ENCODE measurements around the gene RHCE.
"Not testable (repeated sequence)": the region's sequence is repeated elsewhere in the genome, so short reads cannot be mapped to it uniquely, and the experiment has no call there.

The RHCE gene

DNA sequence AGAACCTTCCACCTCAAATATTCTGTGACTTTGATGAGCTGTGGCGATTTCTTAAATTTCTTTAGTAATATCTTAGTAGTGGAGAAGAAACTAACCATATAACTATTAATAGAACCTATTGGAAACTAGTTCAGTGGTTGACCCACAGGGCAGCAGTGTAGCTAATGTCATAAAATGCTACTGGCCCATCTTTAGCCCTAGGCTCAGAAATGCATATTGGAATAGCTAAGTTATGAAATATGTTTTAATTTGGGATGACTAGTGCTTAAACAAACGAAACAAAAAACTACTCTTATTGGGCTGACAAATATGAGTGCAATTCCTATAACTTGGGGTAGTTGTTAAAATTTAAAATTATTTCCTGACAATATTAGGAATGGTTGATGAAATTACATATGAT lies 30.3 kb upstream of the RHCE start:
- Histone ChIP-seq H3K4me3 (ENCODE audit: low read length) (no peak overlapping the region), H3K9me3 (ENCODE audit: control insufficient read depth, low read depth, low read length) (no peaks in the 10 kb centered on the region), H3K27ac (ENCODE audit: low read length) (no peak overlapping the region), H3K36me3 (ENCODE audit: control insufficient read depth, low read depth, low read length) (no peaks in the 10 kb centered on the region), H3K4me1 (ENCODE audit: control insufficient read depth, low read depth, low read length) (no peaks in the 10 kb centered on the region), H3K9ac (ENCODE audit: low read length) (no peak overlapping the region), H3K27me3 (ENCODE audit: control insufficient read depth, insufficient read depth, low read length) (no peaks in the 10 kb centered on the region)

GRCh38 chr1:25447547-25447946 lies 26.9 kb upstream of the RHCE start:
- Histone ChIP-seq H3K9me3 (ENCODE audit: control insufficient read depth, low read depth, low read length) (no peaks in the 10 kb centered on the region), H3K9ac (ENCODE audit: low read length) (no peak overlapping the region), H3K4me1 (ENCODE audit: control insufficient read depth, low read depth, low read length) (no peaks in the 10 kb centered on the region), H3K36me3 (ENCODE audit: control insufficient read depth, low read depth, low read length) (no peaks in the 10 kb centered on the region), H3K4me3 (ENCODE audit: low read length) (no peak overlapping the region), H3K27me3 (ENCODE audit: control insufficient read depth, insufficient read depth, low read length) (no peaks in the 10 kb centered on the region), H3K27ac (ENCODE audit: low read length) (no peak overlapping the region)

- H3K4me3 ChIP-seq (ENCODE audit: low read length): no peak overlapping the region
- no peaks in the 10 kb centered on the region for H3K27me3 ChIP-seq (ENCODE audit: control insufficient read depth, insufficient read depth, low read length)
- no peaks in the 10 kb centered on the region for H3K36me3 ChIP-seq (ENCODE audit: control insufficient read depth, low read depth, low read length)
- H3K9ac ChIP-seq (ENCODE audit: low read length): no peak overlapping the region
- no peaks in the 10 kb centered on the region for H3K9me3 ChIP-seq (ENCODE audit: control insufficient read depth, low read depth, low read length)
- H3K4me1 ChIP-seq (ENCODE audit: control insufficient read depth, low read depth, low read length): no peaks in the 10 kb centered on the region
- H3K27ac ChIP-seq (ENCODE audit: low read length): no peak overlapping the region
Observed at GRCh38 chr1:25445993-25446538, 25.4 kb upstream of the RHCE start.

- H3K27ac ChIP-seq (ENCODE audit: low read length); H3K4me1 ChIP-seq (ENCODE audit: control insufficient read depth, low read depth, low read length); H3K27me3 ChIP-seq (ENCODE audit: control insufficient read depth, insufficient read depth, low read length); H3K36me3 ChIP-seq (ENCODE audit: control insufficient read depth, low read depth, low read length); H3K9ac ChIP-seq (ENCODE audit: low read length); H3K4me3 ChIP-seq (ENCODE audit: low read length); H3K9me3 ChIP-seq (ENCODE audit: control insufficient read depth, low read depth, low read length): not testable (repeated sequence)
Observed at GRCh38 chr1:25444604-25445003, 24.0 kb upstream of the RHCE start.

DNA sequence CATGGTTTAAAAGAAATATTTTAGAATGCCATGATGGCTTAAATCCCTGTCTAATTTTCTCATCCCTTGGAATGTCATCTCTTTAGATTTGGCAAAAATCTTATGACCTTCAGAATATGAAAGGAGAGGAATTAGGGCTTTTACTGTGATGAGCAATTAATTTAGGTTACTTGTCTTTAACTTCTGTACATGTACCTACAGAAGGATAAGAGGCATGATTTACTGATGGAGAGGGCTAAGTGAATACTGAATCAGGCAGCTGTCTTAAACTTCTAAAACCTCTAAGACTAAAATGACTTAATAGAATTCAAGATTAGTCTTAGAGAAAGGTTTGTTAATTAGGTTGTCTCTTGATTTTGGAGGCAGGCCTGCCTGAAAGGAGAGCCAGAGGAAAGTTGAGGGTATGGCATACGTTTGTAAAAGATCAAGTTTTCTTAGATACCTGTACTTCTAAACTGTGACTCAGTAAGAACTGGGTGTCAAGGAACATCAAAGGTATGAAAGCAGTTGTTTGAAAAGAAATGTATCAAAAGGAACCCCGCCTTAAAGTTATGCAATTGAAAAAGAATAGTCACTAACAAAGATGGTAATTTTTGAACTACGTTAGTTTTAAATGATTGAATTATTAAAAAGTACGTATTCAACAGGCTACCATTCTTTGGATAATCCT lies 22.5 kb upstream of the RHCE start:
- no peaks in the 10 kb centered on the region for H3K9me3 ChIP-seq (ENCODE audit: control insufficient read depth, low read depth, low read length)
- no peak overlapping the region for H3K4me3 ChIP-seq (ENCODE audit: low read length)
- no peaks in the 10 kb centered on the region for H3K27me3 ChIP-seq (ENCODE audit: control insufficient read depth, insufficient read depth, low read length)
- H3K4me1 ChIP-seq (ENCODE audit: control insufficient read depth, low read depth, low read length): no peaks in the 10 kb centered on the region
- H3K9ac ChIP-seq (ENCODE audit: low read length): no peak overlapping the region
- no peak overlapping the region for H3K27ac ChIP-seq (ENCODE audit: low read length)
- H3K36me3 ChIP-seq (ENCODE audit: control insufficient read depth, low read depth, low read length): no peaks in the 10 kb centered on the region

DNA sequence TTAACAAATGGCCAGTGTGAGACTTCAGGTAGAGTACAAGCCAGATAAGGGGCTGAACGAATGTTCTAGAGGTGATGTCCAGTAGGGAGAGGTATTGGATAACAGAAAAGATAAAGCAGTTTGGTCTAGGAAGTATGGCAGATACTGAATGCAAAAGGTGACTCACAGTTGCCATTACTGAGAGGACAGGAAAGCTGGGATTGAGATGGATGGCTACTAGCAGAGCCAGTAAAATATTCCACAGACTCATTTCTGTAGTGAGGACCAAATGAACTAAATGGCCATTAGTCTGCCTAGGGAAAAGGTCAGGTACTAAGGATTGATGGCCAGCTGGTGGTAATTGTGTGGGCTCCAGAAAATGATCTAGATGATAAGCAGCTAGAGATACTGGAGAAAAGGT lies 21.6 kb upstream of the RHCE start:
- Histone ChIP-seq H3K4me3 (ENCODE audit: low read length) (no peak overlapping the region), H3K9ac (ENCODE audit: low read length) (no peak overlapping the region), H3K4me1 (ENCODE audit: control insufficient read depth, low read depth, low read length) (no peaks in the 10 kb centered on the region), H3K9me3 (ENCODE audit: control insufficient read depth, low read depth, low read length) (no peaks in the 10 kb centered on the region), H3K27me3 (ENCODE audit: control insufficient read depth, insufficient read depth, low read length) (no peaks in the 10 kb centered on the region), H3K27ac (ENCODE audit: low read length) (no peak overlapping the region), H3K36me3 (ENCODE audit: control insufficient read depth, low read depth, low read length) (no peaks in the 10 kb centered on the region)

DNA sequence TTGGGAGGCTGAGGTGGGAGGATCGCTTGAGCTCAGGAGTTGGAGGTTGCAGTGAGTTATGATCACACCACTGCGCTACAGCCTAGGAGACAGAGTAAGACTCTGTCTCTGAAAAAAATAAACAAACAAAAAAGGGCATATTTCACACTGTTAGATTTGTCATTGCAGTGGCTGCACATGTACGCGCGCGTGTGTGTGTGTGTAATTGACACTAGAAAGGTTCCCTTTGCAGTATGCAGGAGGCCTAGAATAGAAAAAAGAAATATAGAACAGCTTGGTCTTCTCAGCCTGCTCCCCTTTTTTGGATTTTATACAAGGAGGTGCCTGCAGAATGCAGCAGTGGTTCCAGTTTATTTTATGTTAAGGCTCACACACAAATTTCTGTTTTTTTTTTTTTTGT lies 18.7 kb upstream of the RHCE start:
- Histone ChIP-seq H3K36me3 (ENCODE audit: control insufficient read depth, low read depth, low read length) (no peaks in the 10 kb centered on the region), H3K4me3 (ENCODE audit: low read length) (no peak overlapping the region), H3K27me3 (ENCODE audit: control insufficient read depth, insufficient read depth, low read length) (no peaks in the 10 kb centered on the region), H3K9me3 (ENCODE audit: control insufficient read depth, low read depth, low read length) (no peaks in the 10 kb centered on the region), H3K4me1 (ENCODE audit: control insufficient read depth, low read depth, low read length) (no peaks in the 10 kb centered on the region), H3K27ac (ENCODE audit: low read length) (no peak overlapping the region), H3K9ac (ENCODE audit: low read length) (no peak overlapping the region)

- Histone ChIP-seq H3K27me3 (ENCODE audit: control insufficient read depth, insufficient read depth, low read length) (no peaks in the 10 kb centered on the region), H3K27ac (ENCODE audit: low read length) (no peak overlapping the region), H3K9ac (ENCODE audit: low read length) (no peak overlapping the region), H3K4me1 (ENCODE audit: control insufficient read depth, low read depth, low read length) (no peaks in the 10 kb centered on the region), H3K4me3 (ENCODE audit: low read length) (no peak overlapping the region), H3K9me3 (ENCODE audit: control insufficient read depth, low read depth, low read length) (no peaks in the 10 kb centered on the region), H3K36me3 (ENCODE audit: control insufficient read depth, low read depth, low read length) (no peaks in the 10 kb centered on the region)
Observed at GRCh38 chr1:25437672-25438071, 17.0 kb upstream of the RHCE start.

- Histone ChIP-seq H3K4me1 (ENCODE audit: control insufficient read depth, low read depth, low read length) (no peaks in the 10 kb centered on the region), H3K9ac (ENCODE audit: low read length) (no peak overlapping the region), H3K27ac (ENCODE audit: low read length) (no peak overlapping the region), H3K9me3 (ENCODE audit: control insufficient read depth, low read depth, low read length) (no peaks in the 10 kb centered on the region), H3K27me3 (ENCODE audit: control insufficient read depth, insufficient read depth, low read length) (no peaks in the 10 kb centered on the region), H3K4me3 (ENCODE audit: low read length) (no peak overlapping the region), H3K36me3 (ENCODE audit: control insufficient read depth, low read depth, low read length) (no peaks in the 10 kb centered on the region)
Observed at GRCh38 chr1:25435397-25436108, 14.9 kb upstream of the RHCE start.

GRCh38 chr1:25433389-25434186 lies 13.0 kb upstream of the RHCE start:
- Histone ChIP-seq H3K4me1 (ENCODE audit: control insufficient read depth, low read depth, low read length) (no peaks in the 10 kb centered on the region), H3K9ac (ENCODE audit: low read length) (no peak overlapping the region), H3K27me3 (ENCODE audit: control insufficient read depth, insufficient read depth, low read length) (peaks cover 11% of the 10 kb centered on the region), H3K9me3 (ENCODE audit: control insufficient read depth, low read depth, low read length) (no peaks in the 10 kb centered on the region), H3K27ac (ENCODE audit: low read length) (no peak overlapping the region), H3K36me3 (ENCODE audit: control insufficient read depth, low read depth, low read length) (no peaks in the 10 kb centered on the region), H3K4me3 (ENCODE audit: low read length) (no peak overlapping the region)

- H3K36me3 ChIP-seq (ENCODE audit: control insufficient read depth, low read depth, low read length): no peaks in the 10 kb centered on the region
- H3K9me3 ChIP-seq (ENCODE audit: control insufficient read depth, low read depth, low read length): no peaks in the 10 kb centered on the region
- no peaks in the 10 kb centered on the region for H3K4me1 ChIP-seq (ENCODE audit: control insufficient read depth, low read depth, low read length)
- no peak overlapping the region for H3K4me3 ChIP-seq (ENCODE audit: low read length)
- H3K27me3 ChIP-seq (ENCODE audit: control insufficient read depth, insufficient read depth, low read length): peaks cover 19% of the 10 kb centered on the region
- H3K27ac ChIP-seq (ENCODE audit: low read length): no peak overlapping the region
- no peak overlapping the region for H3K9ac ChIP-seq (ENCODE audit: low read length)
Observed at GRCh38 chr1:25432749-25433388, 12.2 kb upstream of the RHCE start.

Data from iPS-18a (cell line).